ENCODE data around the gene HELQ. TPM values are rescaled to one million over a fixed set of nuclear protein-coding genes. Genes with fewer than 3 reads are reported as not detected.
"Not testable (repeated sequence)": the region's sequence is repeated elsewhere in the genome, so short reads cannot be mapped to it uniquely, and the experiment has no call there.

The HELQ gene
- total RNA-seq, result 7.1 and 22.2 TPM in 2 replicates

- peak; percentile 97 for DNase-seq (ENCODE audit: low read depth)
These were observed at the start of gene HELQ, which contains the start of gene MRPS18C for GRCh38 chr4:83455281-83456183. HELQ (minus strand) TSS chr4:83455823; CDS start chr4:83455693, 130 bp downstream. MRPS18C (plus strand) TSS chr4:83456058; CDS start chr4:83456078, 20 bp downstream.

DNA sequence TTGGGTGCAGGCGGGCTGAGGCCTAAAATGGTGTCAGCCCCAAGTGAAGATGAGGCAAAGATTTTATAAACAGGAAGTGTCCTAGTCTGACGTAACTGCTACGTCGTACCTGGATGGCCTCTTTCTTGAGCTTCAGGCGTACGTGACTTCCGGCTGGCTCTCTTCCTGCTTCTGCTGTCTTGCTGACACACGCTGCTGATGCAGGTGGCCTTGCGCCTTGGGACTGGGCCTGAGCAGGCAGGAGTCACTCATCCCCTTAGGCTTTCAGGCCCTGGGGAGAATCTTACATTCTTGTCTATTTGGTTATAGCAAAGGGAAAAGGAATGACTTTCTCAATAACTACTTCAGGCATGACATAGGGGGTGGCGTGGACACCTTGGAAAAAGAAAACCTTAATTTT, 49.4 kb upstream of the HELQ start:
- DNase-seq (ENCODE audit: low read depth), result no peak

DNA sequence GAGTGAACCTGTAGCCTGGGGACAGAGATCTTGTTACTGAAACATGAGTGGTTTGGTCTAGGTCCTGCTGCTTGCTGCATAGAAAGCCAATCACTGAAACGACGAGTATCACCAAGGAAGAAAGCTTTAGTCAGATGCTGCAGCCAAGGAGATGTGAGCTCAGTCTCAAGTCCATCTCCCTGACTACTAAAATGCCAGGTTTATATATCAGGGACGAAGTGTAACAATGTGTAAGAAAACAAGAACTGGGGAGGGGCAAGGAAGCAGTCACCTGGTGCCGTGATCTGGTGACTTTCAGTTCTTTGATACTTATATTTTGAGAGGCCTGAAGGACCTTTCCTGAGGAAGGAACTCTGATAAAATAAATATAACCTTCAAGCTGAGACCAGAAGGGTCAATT, 48.9 kb upstream of the HELQ start:
- DNase-seq (ENCODE audit: low read depth), result no peak

DNA sequence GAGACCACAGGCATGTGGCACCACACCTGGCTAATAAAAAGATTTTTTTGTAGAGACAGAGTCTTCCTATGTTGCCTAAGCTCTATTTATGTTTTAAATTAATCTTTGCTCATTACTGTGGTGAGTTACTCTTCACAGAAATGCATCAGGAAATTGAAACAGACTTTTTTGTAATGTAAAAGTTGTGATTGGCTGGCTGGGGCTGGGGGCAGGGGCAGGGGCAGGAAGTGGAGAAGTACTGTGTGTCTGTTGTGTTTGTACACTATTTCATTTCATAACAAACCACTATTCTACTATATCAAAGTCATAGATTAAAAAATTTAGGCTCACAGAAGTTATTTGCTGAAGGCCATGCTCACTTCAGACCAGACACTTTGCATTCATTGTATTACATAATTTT, 48.4 kb upstream of the HELQ start:
- DNase-seq (ENCODE audit: low read depth), result no peak

DNA sequence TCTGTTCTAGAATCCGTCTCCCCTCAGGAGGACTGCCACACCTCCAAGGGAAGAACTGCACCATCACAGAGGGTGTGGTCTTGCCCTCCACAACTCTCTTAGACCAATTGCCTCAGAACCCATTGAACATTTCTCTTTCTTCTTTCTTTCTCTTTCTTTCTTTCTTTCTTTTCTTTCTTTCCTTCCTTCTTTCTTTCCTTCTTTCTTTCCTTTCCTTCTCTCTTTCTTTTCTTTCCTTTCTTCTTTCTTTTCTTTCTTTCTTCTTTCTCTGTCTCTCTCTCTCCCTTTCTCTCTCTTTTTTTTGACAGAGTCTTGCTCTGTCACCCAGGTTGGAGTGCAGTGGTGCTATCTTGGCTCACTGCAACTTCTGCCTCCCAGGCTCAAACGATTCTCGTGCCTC, 46.0 kb upstream of the HELQ start:
- DNase-seq (ENCODE audit: low read depth), result not testable (repeated sequence)

- DNase-seq (ENCODE audit: low read depth), result no peak
These were observed 42.6 kb upstream of the HELQ start for GRCh38 chr4:83498187-83498586.

DNA sequence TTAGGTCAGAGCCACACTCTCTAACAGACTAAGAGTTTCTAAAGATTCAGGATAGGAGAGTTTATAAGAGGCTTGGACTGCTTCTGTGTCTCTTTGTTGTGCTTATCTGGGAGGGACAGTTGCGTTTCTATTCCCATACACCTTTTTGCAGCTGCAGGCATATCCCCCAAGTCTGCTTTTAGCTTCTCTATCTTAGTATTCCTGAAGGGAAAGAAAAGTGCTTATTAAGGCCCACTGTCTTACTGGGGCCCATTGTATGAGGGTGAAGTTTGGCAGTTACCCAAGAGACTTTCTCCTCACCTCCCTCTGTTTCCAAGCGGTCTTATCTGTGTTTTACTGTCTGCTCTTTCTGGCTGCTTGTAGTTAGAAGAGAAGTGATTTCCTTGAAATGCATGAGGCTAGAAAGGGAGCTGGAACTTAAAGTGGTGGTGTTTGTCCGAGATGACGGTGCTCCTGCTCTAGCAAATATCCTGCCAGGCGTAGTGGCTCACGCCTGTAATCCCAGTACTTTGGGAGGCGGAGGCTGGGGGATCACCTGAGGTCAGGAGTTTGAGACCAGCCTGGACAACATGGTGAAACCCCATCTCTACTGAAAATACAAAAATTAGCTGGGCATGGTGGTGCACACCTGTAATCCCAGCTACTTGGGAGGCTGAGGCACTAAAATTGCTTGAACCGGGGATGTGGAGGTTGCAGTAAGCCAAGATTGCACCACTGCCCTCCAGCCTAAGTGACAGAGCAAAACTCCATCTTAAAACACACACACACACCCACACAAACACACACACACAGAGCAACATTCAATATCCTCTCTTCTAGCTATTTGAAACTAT, 40.7 kb upstream of the HELQ start:
- DNase-seq (ENCODE audit: low read depth), result not testable (repeated sequence)

GRCh38 chr4:83490876-83491450, 35.3 kb upstream of the HELQ start:
- DNase-seq (ENCODE audit: low read depth), result peak; percentile 15

DNA sequence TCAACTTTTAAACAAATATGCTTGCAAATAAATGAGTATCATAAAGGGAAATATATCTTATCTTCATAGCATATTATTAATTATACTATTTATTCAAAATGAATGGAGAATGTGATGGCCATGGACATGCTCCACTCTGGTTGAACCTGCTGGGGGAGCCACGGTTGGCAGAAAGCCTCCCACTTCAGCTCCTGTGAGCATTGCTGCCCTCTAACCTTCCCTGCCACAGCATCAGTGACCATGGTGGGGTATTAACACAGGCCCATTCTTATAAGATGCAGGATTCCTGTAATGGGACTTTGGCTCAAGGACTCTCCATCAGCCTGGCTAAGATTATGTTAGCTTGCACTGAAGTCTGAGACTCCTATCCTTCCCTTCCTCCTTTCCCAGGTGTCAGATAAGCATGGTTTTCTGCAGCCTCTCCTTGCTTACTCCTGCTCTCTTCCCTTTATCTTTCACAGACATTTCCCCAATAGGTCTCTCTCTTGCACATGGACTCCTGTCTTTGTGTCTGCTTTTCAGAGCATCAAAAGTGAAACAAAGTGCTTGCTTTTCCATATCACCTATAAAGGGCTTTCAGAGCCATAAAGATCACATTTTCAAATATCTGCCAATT, 34.2 kb upstream of the HELQ start:
- no peak for DNase-seq (ENCODE audit: low read depth)

DNA sequence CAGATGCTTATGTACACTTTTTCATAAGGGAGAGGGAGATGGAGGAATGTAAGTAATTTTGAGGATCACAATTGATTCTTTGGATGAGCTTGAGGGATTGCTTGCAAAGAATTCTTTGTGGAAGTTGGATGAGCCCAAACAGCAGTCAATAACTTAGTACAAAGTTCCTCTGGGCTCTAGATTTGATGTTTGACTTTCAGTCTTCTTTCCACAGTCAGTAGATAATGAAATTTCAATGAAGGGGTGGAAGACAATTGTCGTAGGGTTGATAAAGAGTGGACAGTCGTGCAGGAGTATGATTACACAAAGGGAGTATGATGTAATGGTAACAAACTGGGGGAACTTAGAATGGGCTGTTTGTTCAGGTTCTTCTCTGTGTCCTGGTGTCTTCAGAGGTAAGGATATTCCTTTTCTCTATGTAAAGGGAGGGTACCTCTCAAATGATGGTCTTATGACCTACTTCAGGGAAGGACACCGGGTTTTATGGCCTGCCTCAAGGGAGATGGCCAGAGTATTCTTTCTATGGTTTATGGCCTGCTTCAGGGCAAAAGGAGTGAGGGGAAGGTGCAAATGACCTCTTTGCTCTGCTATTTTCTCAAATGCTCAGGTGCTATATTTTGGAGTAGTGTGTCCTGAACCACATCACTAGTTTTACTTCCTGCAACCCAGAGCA, 31.0 kb upstream of the HELQ start:
- no peak for DNase-seq (ENCODE audit: low read depth)

DNA sequence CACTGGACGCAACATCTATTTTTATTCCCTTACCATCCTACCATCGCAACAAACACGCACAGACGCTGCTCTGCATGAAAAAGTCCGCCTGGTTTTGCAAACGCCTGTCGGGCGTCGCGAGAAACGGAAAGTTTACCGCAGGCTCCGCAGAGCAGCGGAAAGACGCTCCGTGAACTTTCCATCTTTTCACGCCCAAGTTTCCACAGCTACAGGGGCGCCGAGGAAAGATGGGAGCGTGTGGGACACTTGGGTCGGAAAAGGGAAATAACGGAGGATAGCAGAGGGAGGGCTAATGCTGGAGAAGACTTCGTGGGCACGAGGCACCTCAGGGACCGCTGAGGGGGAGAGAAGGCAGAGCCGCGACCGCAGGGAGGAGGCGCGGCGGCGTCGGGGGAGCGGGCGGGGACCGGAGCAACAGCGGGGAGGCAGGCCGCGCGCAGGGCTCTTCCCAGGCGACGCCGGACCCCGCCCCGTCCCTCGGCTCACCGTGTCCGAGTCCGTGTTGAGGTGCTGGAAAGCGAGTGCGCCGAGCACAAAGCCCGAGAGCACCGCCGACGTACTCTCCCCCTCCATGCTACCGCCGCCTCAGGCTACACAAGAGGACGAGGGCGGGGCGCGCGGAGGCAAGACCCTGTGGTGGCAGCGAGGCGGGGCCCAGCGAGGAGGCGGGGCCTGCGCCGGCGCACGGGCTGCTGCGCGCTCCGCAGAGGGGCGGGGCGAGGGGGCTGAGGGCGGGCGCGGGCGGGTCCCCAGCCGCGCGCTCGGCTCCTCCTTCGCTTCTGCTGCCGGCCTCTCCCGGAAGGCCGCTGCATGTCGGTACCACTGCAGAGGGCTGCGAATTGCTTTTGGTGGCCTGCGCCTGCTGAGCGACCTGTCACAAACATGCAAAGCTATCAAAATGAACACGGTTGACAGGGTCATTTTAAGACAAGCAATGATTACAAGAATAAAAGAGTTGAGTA, 29.2 kb upstream of the HELQ start, which contains the start of gene ABRAXAS1:
TSS of gene ABRAXAS1 (minus strand) at position 601 of the 962 bp plus-strand sequence. CDS start at position 573, 28 bp downstream.
- peak; percentile 69 for DNase-seq (ENCODE audit: low read depth)

DNA sequence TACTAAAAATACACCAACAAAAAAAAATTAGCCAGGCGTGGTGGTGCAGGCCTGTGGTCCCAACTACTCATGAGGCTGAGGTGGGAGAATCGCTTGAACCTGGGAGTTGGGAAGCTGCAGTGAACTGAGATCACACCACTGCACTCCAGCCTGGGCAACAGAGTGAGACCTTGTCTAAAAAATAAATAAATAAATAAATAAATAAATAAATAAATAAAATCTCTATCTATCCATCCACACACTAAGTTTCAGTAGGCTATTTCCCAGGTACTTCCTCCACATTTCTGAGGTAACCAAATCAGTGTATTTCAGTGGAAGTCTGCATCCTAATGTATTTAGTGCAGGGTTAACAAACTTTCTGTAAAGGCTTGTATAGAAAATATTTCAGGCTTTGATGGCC, 18.3 kb upstream of the HELQ start:
- DNase-seq (ENCODE audit: low read depth), result no peak

GRCh38 chr4:83473423-83473822, 17.8 kb upstream of the HELQ start:
- DNase-seq (ENCODE audit: low read depth), result no peak

GRCh38 chr4:83456184-83456501, 520 bp upstream of the HELQ start:
- no peak for DNase-seq (ENCODE audit: low read depth)

- DNase-seq (ENCODE audit: low read depth), result peak; percentile 13
These were observed 937 bp downstream of the HELQ start for GRCh38 chr4:83454686-83455085.

DNA sequence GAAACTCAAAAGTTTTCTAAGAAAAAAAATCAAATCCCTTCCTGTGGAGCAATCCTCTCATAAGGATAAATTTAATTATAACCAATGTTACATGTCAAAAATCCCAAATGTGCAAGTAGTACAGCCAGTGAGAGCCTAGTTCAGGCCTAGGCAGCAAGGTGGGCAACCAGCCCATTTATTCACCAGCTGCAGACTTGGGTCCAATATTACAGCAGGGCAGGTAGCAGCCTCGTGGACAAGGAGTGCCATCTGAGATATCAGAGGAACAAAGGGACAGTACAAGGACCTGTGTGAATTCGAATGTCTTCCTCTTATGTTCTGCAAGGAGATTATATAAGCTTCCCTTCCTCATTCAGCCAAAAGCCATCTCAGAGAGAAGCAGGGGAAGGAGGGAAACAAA, 6.6 kb downstream of the HELQ start:
- no peak for DNase-seq (ENCODE audit: low read depth)

GRCh38 chr4:83440899-83441298, 14.7 kb downstream of the HELQ start:
- DNase-seq (ENCODE audit: low read depth), result no peak

DNA sequence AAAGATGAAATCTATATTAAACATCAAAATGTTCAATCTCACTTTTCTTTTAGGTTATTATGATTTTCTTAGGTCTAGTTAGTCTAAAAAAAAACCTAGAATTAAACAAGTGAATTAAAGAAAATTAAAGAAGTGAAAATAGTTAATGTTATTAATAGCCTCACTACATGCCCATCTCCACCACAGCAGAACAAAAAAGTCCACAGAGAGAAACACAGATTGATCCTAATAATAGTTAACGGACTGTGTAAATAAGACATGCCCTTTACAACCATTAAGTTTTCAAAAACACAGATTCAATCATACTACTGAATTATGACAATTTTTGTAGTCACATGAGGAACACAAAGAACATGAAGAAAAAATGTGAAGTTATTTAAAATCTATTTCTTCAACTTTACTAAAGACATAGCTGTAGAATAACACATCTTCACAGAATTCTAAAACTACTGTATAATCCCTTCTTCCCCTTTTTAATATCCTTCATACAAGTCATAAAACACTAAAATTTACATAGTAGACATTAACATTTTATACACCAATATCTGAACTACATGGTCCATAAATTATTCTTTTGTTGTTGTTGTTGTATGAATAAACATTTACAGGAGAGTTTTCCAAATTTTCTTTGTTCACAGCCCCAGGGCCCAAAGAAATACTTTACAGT, 15.3 kb downstream of the HELQ start:
- DNase-seq (ENCODE audit: low read depth), result no peak

DNA sequence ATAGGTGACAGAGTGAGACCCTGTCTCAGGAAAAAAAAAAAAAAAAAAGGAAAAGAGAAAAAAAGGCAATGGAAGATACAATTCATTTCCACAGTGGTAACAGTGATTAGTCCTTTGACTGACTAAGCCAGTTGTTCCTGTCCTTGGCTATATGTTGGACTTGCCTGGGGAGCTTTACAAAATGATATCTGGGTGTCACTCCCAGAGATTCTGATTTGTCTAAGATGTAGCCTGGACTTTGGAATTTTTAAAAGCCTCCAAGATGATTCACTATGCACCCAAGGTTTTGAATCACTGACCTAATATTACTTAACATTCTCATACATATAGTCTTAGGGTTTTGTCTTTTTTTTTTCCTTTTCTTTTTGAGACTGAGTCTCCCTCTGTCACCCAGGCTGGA, 16.9 kb downstream of the HELQ start:
- no peak for DNase-seq (ENCODE audit: low read depth)

GRCh38 chr4:83436680-83437079, 18.9 kb downstream of the HELQ start:
- DNase-seq (ENCODE audit: low read depth), result no peak

Data from renal cortical epithelial cell (primary cell).